NCI-H446 (cell line): ENCODE data around the gene RITA1.

ENCODE experiments used
- DNase-seq, 2 experiments: peaks; one replicate each; lab custom pipeline; 2025; lab: John Stamatoyannopoulos, UW

RITA1 gene

GRCh38 chr12:113152835-113153814, 32.4 kb upstream of the RITA1 start:
- DNase-seq, result peak in 1 of 2 experiments; percentile 84

GRCh38 chr12:113154351-113154973, 31.1 kb upstream of the RITA1 start:
- DNase-seq, result no peak

- no peak for DNase-seq
Measured at GRCh38 chr12:113155060-113155459, 30.5 kb upstream of the RITA1 start.

- no peak for DNase-seq
Measured at GRCh38 chr12:113155646-113156045, 29.9 kb upstream of the RITA1 start.

- no peak for DNase-seq
Measured at GRCh38 chr12:113157218-113157859, 28.2 kb upstream of the RITA1 start.

GRCh38 chr12:113158439-113159203, 26.9 kb upstream of the RITA1 start:
- no peak for DNase-seq

- no peak for DNase-seq
Measured at GRCh38 chr12:113159937-113160336, 25.6 kb upstream of the RITA1 start.

GRCh38 chr12:113161415-113162016, 24.0 kb upstream of the RITA1 start:
- DNase-seq, result no peak

GRCh38 chr12:113162102-113163029, 23.2 kb upstream of the RITA1 start:
- peak in 1 of 2 experiments; percentile 53 for DNase-seq

GRCh38 chr12:113163030-113163360, 22.5 kb upstream of the RITA1 start:
- no peak for DNase-seq

GRCh38 chr12:113164014-113164413, 21.5 kb upstream of the RITA1 start:
- no peak for DNase-seq

- no peak for DNase-seq
Measured at GRCh38 chr12:113165521-113166450, 19.7 kb upstream of the RITA1 start.

GRCh38 chr12:113167868-113168267, 17.7 kb upstream of the RITA1 start:
- no peak for DNase-seq

- no peak for DNase-seq
Measured at GRCh38 chr12:113169697-113170096, 15.8 kb upstream of the RITA1 start.

GRCh38 chr12:113170457-113170856, 15.1 kb upstream of the RITA1 start:
- DNase-seq, result no peak

GRCh38 chr12:113170926-113171325, 14.6 kb upstream of the RITA1 start:
- no peak for DNase-seq

- no peak for DNase-seq
Measured at GRCh38 chr12:113171543-113171942, 14.0 kb upstream of the RITA1 start.

- DNase-seq, result no peak
Measured at GRCh38 chr12:113172185-113172584, 13.3 kb upstream of the RITA1 start.

GRCh38 chr12:113173081-113173698, 12.3 kb upstream of the RITA1 start:
- DNase-seq, result no peak
